CD4-positive, alpha-beta T cell treated with Interleukin-15 for 4 hours (primary cell): Measurements from ENCODE around the gene GSK3B.
"Not testable (repeated sequence)": the region's sequence is repeated elsewhere in the genome, so short reads cannot be mapped to it uniquely, and the experiment has no call there.

Source experiments
- DNase-seq: peaks from one replicate; pipeline ENCODE4 v3.0.0-alpha.2; 2020; ENCODE audit warnings: low spot score

GSK3B gene

GRCh38 chr3:120053647-120054046, 40.6 kb downstream of the GSK3B start:
- DNase-seq = not testable (repeated sequence)

GRCh38 chr3:120052677-120053076, 41.6 kb downstream of the GSK3B start:
- DNase-seq = no peak

- DNase-seq = no peak
Measured at GRCh38 chr3:120052225-120052624, 42.0 kb downstream of the GSK3B start.

- not testable (repeated sequence) for DNase-seq
Measured at GRCh38 chr3:120051570-120051969, 42.7 kb downstream of the GSK3B start.

GRCh38 chr3:120049881-120050539, 44.2 kb downstream of the GSK3B start:
- no peak for DNase-seq

GRCh38 chr3:120049072-120049471, 45.2 kb downstream of the GSK3B start:
- no peak for DNase-seq

GRCh38 chr3:120048355-120049041, 45.7 kb downstream of the GSK3B start:
- DNase-seq = no peak

GRCh38 chr3:120047686-120048085, 46.6 kb downstream of the GSK3B start:
- DNase-seq = no peak

- DNase-seq = no peak
Measured at GRCh38 chr3:120040813-120041377, 53.4 kb downstream of the GSK3B start.

- DNase-seq = no peak
Measured at GRCh38 chr3:120039642-120040610, 54.3 kb downstream of the GSK3B start.

- DNase-seq = no peak
Measured at GRCh38 chr3:120033596-120033995, 60.7 kb downstream of the GSK3B start.

GRCh38 chr3:120031561-120031960, 62.7 kb downstream of the GSK3B start:
- DNase-seq = no peak

GRCh38 chr3:120029749-120030148, 64.5 kb downstream of the GSK3B start:
- no peak for DNase-seq

- DNase-seq = no peak
Measured at GRCh38 chr3:120028271-120029047, 65.8 kb downstream of the GSK3B start.

GRCh38 chr3:120027226-120027625, 67.0 kb downstream of the GSK3B start:
- DNase-seq = no peak

GRCh38 chr3:120025520-120025919, 68.7 kb downstream of the GSK3B start:
- DNase-seq = peak; percentile 19

GRCh38 chr3:120024103-120024502, 70.1 kb downstream of the GSK3B start:
- DNase-seq = no peak

- no peak for DNase-seq
Measured at GRCh38 chr3:120022729-120023128, 71.5 kb downstream of the GSK3B start.

GRCh38 chr3:120021523-120021922, 72.7 kb downstream of the GSK3B start:
- DNase-seq = no peak

GRCh38 chr3:120018299-120018698, 75.9 kb downstream of the GSK3B start:
- DNase-seq = no peak

GRCh38 chr3:120017692-120018091, 76.6 kb downstream of the GSK3B start:
- DNase-seq = no peak
